Upper lobe of right lung (tissue), 1 donor: ENCODE results near the gene ABCF3. TPM values are rescaled to one million over a fixed set of nuclear protein-coding genes. Genes with fewer than 3 reads are reported as not detected.

Experiments
- ATAC-seq: fragments of 200-7000 bp; cut with Tn5 transposase; one replicate; pipeline ENCODE4 v1.9.1; 2020; ENCODE audit warnings: mild to moderate bottlenecking, moderate library complexity
- DNase-seq: peaks from one replicate; pipeline ENCODE4 v3.0.0-alpha.2; 2020
- H3K27ac ChIP-seq: fragments of 200-600 bp; one replicate; pipeline ENCODE4 v1.8.0; 2022
- H3K27me3 ChIP-seq: fragments of 200-600 bp; one replicate; pipeline ENCODE4 v1.8.0; 2022; ENCODE audit warnings: mild to moderate bottlenecking
- H3K36me3 ChIP-seq: fragments of 200-600 bp; one replicate; pipeline ENCODE4 v1.8.0; 2022
- H3K4me1 ChIP-seq: fragments of 200-600 bp; one replicate; pipeline ENCODE4 v1.8.0; 2022
- H3K4me3 ChIP-seq: fragments of 200-600 bp; one replicate; pipeline ENCODE4 v1.8.0; 2022; ENCODE audit warnings: mild to moderate bottlenecking
- H3K9me3 ChIP-seq: fragments of 200-600 bp; one replicate; pipeline ENCODE4 v1.8.0; 2022
- intact Hi-C: fragments of 100-400 bp; cut with DNase I; formaldehyde crosslinking; loops from one replicate; pipeline ENCODE4 v1.11.0; 2022
- total RNA-seq: library from RNA; stranded (reverse); fragmentation: NEBNext Ultra II Directional; extraction: Animal tissue kit (Norgen Biotek cat#: 25700); gene quantifications from one replicate; pipeline ENCODE4 v1.2.1, GENCODE V29; 2021
- TF ChIP-seq, protein P1 (sequence below): fragments of 200-600 bp; IDR thresholded peaks from one replicate; pipeline ENCODE4 v1.8.0; 2022; ENCODE audit warnings: antibody characterized with exemption
- donor health status: DM: no; HTN: yes; CAD: no; lungs with severe emphysema.

Gene ABCF3
- total RNA-seq, 1 donor from 2014 or later, result 60.9 TPM

DNA sequence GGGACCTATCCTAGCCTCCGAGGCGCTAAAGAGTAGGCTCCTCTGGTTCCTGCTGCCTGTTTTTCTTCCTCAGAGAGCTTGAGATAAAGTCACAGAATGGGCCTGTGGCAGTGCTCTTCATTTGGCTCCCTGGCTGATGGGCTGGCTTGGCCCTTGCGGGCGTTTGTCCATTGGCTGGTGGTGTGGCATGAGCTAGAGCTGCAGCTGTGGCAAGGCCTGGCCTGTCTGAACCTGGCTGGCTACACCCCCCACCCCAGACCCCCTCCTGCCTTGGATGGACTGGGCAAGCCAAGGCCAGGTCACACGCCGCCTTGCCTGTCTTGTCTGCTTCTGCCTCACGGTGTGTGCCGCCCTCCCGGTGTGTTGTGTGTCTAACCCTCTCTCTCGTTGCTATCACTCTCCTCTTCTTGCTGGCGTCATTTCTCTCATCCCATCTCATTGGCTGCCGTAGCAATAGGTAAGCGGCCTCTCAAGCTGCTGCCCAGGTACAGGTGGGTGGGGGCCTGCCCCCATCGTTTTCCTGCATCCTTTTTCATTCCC, 8.2 kb upstream of the ABCF3 start:
- Histone ChIP-seq H3K4me1 (peaks cover 38% of the 10 kb centered on the region), H3K27ac (peak overlapping the region; percentile 1), H3K4me3 (peak overlapping the region; percentile 100), H3K36me3 (peaks cover 60% of the 10 kb centered on the region), H3K9me3 (no peaks in the 10 kb centered on the region), H3K27me3 (no peaks in the 10 kb centered on the region)
- intact Hi-C loops, result no loop called here
- ATAC-seq (no peak), DNase-seq (no peak)
- TF ChIP-seq, protein P1, sequence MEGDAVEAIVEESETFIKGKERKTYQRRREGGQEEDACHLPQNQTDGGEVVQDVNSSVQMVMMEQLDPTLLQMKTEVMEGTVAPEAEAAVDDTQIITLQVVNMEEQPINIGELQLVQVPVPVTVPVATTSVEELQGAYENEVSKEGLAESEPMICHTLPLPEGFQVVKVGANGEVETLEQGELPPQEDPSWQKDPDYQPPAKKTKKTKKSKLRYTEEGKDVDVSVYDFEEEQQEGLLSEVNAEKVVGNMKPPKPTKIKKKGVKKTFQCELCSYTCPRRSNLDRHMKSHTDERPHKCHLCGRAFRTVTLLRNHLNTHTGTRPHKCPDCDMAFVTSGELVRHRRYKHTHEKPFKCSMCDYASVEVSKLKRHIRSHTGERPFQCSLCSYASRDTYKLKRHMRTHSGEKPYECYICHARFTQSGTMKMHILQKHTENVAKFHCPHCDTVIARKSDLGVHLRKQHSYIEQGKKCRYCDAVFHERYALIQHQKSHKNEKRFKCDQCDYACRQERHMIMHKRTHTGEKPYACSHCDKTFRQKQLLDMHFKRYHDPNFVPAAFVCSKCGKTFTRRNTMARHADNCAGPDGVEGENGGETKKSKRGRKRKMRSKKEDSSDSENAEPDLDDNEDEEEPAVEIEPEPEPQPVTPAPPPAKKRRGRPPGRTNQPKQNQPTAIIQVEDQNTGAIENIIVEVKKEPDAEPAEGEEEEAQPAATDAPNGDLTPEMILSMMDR, result no peak

- intact Hi-C loops, result no loop called here
- Histone ChIP-seq H3K4me3 (no peak overlapping the region), H3K27ac (no peak overlapping the region), H3K4me1 (peaks cover 38% of the 10 kb centered on the region), H3K36me3 (peaks cover 68% of the 10 kb centered on the region), H3K27me3 (no peaks in the 10 kb centered on the region), H3K9me3 (no peaks in the 10 kb centered on the region)
- peak; percentile 4 for ATAC-seq
- TF ChIP-seq, protein P1, result no peak
- no peak for DNase-seq
Measured at GRCh38 chr3:184178521-184179138, 7.4 kb upstream of the ABCF3 start.

DNA sequence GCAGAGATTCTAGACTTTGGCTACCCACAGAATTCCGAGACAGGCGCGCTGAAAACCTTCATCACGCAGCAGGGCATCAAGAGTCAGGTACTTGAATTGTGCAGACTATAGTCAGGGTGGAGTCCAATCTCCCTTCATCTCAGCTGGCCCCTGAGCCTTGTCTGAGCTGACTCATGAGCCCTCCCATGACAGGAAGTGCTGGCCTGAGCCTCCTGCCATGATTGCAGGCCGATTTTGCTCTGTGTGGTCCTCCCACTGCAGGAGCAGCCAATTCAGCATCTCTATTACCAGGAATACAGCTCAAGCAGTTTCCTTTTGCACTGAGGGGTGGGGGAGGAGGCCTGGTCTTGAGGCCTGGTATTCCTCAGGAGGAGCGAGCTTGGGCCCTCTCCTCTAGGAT, 5.8 kb upstream of the ABCF3 start:
- no peaks in the 10 kb centered on the region for H3K9me3 ChIP-seq
- DNase-seq (no peak), ATAC-seq (no peak)
- H3K4me1 ChIP-seq, result peaks cover 35% of the 10 kb centered on the region
- no peak overlapping the region for H3K4me3 ChIP-seq
- intact Hi-C loops, result no loop called here
- TF ChIP-seq, protein P1, result no peak
- peaks cover 77% of the 10 kb centered on the region for H3K36me3 ChIP-seq
- H3K27ac ChIP-seq, result no peak overlapping the region
- H3K27me3 ChIP-seq, result no peaks in the 10 kb centered on the region

GRCh38 chr3:184181596-184181995, 4.4 kb upstream of the ABCF3 start:
- DNase-seq (no peak), ATAC-seq (no peak)
- H3K27me3 ChIP-seq, result no peaks in the 10 kb centered on the region
- peaks cover 31% of the 10 kb centered on the region for H3K4me1 ChIP-seq
- H3K27ac ChIP-seq, result no peak overlapping the region
- peaks cover 77% of the 10 kb centered on the region for H3K36me3 ChIP-seq
- no peaks in the 10 kb centered on the region for H3K9me3 ChIP-seq
- no peak overlapping the region for H3K4me3 ChIP-seq
- intact Hi-C loops, result no loop called here
- TF ChIP-seq, protein P1, result no peak

DNA sequence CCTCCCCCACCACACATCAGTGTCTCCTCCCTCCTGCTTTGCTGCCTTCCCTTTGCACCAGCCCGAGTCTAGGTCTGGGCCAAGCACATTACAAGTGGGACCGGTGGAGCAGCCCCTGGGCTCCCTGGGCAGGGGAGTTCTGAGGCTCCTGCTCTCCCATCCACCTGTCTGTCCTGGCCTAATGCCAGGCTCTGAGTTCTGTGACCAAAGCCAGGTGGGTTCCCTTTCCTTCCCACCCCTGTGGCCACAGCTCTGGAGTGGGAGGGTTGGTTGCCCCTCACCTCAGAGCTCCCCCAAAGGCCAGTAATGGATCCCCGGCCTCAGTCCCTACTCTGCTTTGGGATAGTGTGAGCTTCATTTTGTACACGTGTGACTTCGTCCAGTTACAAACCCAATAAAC, 2.3 kb upstream of the ABCF3 start:
- Histone ChIP-seq H3K4me1 (peaks cover 22% of the 10 kb centered on the region), H3K27me3 (no peaks in the 10 kb centered on the region), H3K27ac (no peak overlapping the region), H3K4me3 (no peak overlapping the region), H3K36me3 (peaks cover 66% of the 10 kb centered on the region), H3K9me3 (no peaks in the 10 kb centered on the region)
- intact Hi-C loops, result no loop called here
- TF ChIP-seq, protein P1, result no peak
- DNase-seq, result no peak
- ATAC-seq, result no peak
